ENCODE data around the gene GSTO1. TPM values are rescaled to one million over a fixed set of nuclear protein-coding genes. Genes with fewer than 3 reads are reported as not detected.
"Not testable (repeated sequence)": the region's sequence is repeated elsewhere in the genome, so short reads cannot be mapped to it uniquely, and the experiment has no call there.

GSTO1 gene
- total RNA-seq (2014; rRNA removed; shearing (Covaris generic)): 189 and 193 TPM in 2 replicates

DNA sequence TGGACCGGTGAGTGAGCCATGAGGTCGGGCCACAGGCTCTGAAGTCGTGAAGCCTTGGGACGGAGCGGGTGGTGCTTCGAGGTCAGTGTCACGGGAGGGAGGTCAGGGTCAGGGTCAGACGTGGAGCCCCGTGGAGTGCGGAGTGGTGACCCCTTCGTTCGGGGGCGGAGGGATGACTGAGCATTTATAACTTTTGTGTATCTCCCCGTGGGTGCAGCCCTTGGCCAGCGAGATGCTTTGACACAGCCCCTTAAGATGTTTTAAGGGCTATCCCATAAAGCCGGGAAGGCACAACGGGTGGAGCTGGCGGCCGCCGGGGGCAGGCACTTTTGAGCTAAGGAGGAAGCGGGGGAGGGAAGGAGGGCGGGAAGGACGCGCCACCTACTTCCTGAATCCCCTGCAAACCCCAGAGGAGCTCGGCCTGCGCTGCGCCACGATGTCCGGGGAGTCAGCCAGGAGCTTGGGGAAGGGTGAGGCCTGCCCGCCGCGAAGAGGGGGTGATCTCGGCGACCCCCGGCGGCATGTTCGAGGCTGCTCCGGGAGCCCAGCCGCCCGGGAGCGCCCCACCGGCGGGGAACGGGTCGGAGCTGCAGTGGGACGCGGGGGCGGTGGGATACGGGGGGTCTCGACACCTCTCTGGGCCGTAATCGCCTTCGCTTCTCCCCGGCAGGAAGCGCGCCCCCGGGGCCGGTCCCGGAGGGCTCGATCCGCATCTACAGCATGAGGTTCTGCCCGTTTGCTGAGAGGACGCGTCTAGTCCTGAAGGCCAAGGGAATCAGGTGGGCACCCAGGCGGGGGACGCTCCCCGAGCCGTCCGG lies at the start of gene GSTO1:
Gene GSTO1, plus strand, starts transcription at position 400 of the 818 bp plus-strand sequence. Its CDS starts 37 bp downstream, at position 437.
- DNase-seq (ENCODE audit: low read depth): peak; percentile 80

DNA sequence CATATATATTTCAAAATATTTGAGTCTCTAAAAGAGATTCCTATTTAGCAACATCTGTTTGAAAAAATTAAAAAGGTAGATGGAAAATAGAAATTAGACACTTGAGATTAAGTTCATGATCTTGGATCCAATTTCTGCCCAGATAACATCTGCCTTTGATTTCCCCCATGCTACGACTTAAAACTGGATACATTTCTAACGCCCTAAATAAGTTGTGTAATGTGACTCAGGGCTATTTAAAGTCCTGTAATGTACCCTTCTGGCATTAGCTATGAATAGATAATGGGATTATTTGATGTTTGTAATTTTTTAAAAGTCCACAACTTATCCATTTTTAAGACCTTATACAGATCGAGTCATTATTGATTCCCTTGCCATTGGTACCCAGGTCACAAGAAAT lies 46.0 kb upstream of the GSTO1 start:
- DNase-seq (ENCODE audit: low read depth): no peak

DNA sequence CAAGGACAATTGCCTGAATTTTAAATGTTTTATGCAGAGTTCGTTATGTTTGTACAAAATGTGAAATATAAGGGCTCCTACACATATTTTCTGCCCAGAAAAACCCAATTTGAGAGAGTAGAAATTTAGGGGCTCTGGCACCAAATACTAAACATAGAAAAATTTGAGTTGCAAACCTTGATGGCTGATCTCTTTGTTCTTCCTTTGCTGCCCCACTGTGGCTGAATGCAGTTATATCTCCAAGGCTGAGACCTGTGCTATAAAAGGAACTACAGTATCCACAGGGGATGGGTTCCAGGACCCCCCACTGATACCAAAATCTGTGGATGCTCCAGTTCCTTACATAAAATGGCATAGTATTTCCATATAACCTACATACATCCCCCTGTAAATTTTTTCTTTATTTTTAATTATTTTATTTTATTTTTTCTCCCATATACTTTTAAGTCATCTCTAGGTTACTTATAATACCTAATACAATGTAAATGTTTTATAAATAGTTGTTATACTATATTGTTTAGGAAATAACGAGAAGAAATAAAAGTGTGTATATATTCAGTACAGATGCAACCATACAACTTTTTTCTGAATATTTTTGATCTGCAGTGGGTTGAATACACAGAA lies 45.0 kb upstream of the GSTO1 start:
- peak; percentile 40 for DNase-seq (ENCODE audit: low read depth)

DNA sequence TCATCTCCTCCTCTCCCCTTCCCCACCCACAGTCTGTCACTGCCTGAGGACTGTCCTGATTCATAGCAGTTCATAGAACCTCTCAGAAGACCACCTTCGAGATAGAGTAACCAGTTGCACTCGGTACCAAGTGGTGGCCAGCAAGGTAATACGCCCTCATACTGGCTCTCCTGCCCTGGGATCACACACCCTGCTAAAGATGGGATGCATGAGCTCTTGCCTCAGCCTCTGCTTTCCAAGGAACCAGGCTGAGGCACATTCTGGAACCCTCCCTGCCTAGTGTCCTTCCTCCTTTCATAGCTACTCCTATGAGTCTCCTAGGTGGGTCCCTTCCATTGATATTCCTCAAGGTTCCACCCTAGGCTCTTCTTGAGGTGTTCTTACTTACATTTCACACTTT lies 38.1 kb upstream of the GSTO1 start:
- no peak for DNase-seq (ENCODE audit: low read depth)

DNA sequence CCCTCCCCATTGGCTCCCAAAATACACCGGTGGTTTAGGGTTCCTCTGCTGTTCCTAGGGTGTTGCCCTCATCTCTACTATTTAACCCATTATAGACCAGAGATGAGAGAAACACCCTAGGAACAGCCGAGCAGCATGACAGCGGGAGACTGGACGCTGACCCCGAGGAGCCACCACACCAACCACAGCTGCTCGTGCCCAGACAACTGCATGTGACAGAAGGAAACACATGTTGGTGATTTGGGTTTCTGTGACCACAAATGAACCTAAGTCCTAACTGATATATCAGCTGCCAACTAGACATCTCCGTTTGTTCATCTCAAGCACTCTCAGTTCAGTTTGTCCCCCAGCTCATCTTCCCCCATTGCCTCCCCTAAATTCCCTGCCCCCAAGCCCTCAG lies 35.9 kb upstream of the GSTO1 start:
- no peak for DNase-seq (ENCODE audit: low read depth)

DNA sequence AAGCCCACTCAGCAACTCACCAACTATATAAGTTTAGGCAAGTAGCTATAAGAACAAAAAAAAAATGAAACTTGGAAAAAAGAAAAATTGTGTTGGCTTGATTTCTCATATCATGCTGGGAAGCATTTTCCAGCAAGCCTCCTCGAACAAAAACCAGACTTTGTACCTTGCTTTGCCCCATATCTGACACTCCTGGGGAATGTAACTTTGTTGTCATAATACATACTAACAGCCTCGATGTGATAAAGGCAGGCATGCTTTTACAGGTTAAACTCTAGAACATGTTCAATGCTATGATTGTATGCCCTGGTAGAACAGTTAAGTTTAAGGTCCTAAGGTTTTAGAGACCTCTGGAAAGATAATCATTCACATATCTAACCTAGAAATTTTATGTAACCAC lies 34.2 kb upstream of the GSTO1 start:
- no peak for DNase-seq (ENCODE audit: low read depth)

DNA sequence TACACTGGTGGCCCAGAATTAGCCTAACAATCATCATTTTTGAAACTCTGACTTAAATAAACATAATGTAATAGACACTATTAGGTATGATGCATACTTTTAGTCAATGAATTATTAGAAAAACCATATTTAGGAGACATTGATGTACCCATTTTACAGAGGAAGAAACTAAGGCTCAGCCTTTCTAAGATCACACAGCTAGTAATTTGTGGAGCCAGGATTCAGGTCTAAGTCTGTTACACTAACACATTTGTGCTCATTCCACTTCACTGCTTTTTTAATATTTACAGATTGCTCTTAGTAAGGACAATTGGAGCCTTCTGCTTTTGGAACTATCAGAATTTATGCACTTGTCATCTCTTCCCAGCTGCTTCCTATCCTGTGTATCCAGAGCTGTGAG lies 31.4 kb upstream of the GSTO1 start:
- no peak for DNase-seq (ENCODE audit: low read depth)

DNA sequence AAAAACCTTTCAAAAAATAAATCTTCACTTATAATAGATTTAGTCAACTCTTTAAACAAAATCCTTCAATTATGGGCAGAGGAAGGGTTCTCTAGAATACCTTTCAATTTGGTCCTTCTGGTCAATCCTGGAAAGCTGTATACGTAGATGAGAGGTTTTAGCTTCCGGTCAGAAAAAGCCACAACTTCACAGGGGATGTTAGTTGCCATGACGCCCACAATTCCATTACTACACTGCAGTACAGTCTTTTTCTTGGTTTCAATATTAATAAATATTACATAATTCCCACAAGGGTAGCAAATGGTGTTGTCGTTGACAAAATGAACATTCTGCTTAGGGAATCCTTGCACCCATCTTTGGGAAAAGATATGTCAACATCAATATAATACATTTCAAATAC lies 24.2 kb upstream of the GSTO1 start:
- no peak for DNase-seq (ENCODE audit: low read depth)

DNA sequence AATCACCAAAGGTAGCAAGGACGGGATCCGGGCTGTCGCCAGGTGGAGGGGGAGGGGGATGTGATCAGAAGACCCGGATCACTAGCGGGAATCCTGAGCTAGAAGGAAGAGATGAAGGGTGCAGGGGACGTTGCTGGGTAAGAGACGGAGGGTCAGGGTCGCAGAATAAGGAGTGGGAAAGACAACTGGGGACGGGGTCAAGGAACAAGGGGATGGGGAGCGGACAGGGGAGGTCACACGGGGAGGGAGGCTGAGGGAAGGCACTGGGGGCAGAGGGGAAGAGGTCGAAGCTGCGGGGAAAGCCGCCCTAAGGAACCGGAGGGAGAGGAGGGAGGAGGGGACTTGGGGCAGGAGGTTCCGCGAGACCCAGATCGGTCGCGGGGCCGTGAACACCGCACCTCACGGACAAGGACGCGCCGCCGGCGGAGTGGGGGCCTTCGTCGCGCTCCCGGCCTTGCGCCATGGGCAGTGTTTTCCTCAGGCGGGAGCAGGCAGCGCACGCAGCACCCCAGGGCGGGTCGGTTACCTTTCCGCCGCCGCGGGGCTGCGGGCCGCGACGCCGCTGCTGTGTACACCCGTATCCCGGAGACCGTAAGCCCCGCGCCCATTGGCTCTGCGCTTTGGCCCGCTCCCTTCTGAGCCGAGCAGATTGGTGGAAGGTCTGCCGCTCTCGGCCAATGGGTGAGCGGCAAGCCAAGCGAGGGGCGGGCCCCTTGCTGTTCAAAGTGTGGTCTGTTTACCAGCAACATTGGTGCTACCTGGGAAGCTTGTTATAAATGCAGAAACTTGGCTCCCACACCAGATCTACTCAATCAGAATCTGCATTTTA lies 22.7 kb upstream of the GSTO1 start, which contains the start of gene CFAP43:
Gene CFAP43, minus strand, starts transcription at position 581 of the 829 bp plus-strand sequence. Its CDS starts 118 bp downstream, at position 463.
- DNase-seq (ENCODE audit: low read depth): peak; percentile 92

DNA sequence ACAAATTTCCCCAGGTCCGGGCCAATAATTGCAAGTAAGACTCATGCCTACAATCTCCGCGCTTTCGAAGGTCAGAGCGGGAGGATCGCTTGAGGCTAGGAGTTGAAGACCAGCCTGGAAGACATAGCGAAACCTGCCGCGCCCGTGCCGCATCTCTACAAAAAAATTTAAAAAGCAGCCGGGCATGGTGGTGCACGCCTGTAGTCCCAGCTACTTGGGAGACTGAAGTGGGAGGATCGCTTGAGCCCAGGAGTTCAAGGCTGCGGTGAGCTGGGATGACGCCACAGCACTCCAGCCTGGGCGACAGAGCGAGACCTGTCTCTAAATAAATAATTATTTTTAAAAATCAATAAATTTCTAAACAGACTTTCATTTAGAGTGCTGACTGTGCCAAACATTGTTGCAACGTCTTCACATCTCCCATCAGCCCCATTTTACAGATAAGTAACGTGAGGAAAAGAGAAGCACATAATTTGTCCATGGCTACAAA lies 22.0 kb upstream of the GSTO1 start:
- no peak for DNase-seq (ENCODE audit: low read depth)

DNA sequence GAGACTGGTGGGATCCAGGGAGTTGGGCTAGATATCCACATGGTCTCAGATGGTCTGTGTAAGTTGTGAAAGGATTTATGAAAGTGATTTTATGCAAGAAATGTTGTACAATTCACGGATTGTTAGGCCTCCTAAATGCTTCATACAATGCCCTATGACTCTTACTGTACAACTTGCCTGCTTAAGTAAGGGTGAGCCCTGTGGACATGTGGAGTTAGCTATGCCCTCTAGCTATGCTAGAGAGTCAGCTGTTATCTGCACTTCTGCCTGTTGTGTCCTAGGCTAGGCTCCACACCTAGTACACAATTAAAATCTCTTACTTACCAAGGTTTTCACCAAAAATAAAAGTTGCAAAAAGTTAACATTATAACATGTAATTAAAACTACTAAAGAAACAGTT lies 20.9 kb upstream of the GSTO1 start:
- no peak for DNase-seq (ENCODE audit: low read depth)

DNA sequence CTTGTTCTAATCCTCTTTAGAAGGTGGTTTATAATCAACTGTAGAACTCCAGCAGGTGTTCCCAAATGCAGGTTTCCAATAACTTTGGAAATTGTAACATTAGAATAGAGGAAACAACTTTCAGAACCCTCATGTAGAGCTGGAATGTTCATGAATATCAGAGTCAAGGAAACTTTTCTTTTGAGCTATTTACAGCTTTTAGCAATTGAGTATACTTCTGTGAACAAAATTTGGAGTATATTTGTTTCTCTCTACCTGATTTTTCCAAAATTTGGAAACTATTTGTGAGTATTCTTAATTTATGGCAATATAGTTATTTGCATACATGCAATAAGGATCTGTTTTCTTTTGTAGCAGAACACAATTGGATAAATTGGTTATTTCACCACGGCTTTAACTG lies 19.8 kb upstream of the GSTO1 start:
- DNase-seq (ENCODE audit: low read depth): no peak

DNA sequence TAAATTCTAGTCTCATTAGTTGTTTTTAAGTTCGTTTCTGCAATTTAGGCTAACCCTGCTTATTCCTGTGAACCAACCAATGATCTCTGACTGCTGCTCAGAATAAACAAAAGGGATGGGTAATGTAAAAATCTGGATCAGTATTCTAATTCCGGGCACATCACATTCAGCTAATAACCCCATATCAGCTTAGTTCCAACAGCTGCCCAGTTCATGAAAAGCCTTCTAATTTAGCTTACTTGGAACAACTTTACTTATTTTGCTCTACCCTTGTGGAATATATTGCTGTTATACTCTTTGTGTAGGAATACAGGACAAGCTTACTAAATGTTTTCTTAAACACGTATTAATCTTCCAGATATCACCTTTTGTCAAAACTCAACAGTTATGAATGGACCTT lies 18.9 kb upstream of the GSTO1 start:
- no peak for DNase-seq (ENCODE audit: low read depth)

DNA sequence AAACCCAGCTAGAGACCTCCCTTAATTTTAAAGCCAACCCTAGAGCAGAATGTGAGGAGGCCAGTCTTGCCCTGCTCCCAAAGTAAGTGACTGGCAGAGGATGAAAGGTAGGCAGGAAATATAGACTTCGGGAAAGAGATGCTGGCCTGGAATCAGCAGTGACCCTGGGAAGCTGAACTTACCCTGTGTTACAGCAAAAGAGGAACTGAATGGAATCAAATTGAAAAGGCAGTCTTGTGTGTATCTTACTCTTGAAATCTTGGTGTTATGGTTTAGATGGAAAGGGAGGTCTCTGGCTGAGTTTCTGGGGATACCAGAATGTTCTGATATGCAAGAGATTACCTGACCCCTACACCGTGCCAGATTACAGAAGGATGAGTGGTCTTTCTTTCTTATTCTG lies 14.6 kb upstream of the GSTO1 start:
- DNase-seq (ENCODE audit: low read depth): no peak

DNA sequence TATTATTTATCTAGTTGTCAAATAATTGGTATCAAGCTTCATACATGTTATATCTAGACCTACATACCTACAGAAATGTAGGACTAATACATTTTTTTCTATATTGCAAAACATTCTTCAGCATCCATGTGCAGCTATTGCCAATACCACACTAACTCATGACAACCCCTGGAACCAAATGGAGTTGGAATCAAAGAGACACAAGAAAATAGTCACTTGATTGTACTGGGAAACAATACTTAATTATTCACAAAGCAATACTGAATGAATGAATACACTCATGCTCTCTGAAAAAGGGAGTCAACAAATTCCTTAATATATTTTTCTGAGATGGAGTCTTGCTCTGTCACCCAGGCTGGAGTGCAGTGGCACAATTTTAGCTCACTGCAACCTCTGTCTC lies 12.1 kb upstream of the GSTO1 start:
- DNase-seq (ENCODE audit: low read depth): no peak

DNA sequence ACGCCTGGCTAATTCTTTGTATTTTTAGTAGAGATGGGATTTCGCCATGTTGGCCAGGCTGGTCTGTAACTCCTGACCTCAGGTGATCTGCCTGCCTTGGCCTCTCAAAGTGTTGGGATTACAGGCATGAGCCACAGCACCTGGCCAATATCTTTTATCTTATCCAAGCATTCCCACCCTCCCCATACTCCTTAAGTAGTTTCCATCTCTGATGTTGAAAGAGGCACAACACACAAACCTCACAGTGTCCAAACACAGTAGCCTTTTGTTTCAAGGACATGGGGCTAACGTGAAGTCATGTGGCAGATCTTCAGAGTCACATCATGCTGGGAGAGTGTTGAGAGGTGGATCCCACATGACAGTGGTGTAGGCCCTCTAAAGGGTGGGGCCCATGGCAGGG lies 11.7 kb upstream of the GSTO1 start:
- not testable (repeated sequence) for DNase-seq (ENCODE audit: low read depth)

DNA sequence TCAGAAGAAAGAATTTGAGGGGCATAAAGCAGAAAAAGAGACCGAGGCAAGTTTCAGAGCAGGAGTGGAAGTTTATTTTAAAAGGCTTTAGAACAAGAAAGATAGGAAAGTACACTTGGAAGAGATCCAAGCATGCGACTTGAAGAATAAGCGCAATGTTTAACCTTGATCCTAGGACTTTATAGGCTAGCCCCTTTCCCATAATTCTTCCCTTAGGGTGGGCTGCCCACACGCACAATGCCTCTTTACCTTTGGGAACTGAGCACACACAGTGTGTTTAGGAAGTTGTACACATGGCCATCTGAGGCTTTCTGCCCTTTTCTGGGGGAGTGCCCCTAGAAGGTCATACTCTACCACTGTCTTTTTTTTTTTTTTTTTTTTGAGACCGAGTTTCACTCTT lies 11.2 kb upstream of the GSTO1 start:
- no peak for DNase-seq (ENCODE audit: low read depth)

DNA sequence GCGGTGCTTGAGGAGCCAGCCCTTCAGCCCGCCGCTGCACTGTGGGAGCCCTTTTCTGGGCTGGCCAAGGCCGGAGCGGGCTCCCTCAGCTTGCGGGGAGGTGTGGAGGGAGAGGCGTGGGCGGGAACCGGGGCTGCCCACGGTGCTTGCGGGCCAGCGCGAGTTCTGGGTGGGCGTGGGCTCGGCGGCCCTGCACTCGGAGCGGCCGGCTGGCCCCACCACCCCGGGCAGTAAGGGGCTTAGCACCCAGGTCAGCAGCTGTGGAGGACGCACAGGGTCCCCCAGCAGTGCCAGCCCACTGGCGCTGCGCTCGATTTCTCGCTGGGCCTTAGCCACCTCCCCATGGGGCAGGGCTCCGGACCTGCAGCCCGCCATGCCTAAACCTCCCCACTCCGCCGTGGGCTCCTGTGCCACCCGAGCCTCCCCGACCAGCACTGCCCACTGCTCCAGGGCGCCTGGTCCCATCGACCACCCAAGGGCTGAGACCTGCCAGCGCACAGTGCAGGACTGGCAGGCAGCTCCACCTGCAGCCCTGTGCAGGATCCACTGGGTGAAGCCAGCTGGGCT lies 9.5 kb upstream of the GSTO1 start:
- no peak for DNase-seq (ENCODE audit: low read depth)

DNA sequence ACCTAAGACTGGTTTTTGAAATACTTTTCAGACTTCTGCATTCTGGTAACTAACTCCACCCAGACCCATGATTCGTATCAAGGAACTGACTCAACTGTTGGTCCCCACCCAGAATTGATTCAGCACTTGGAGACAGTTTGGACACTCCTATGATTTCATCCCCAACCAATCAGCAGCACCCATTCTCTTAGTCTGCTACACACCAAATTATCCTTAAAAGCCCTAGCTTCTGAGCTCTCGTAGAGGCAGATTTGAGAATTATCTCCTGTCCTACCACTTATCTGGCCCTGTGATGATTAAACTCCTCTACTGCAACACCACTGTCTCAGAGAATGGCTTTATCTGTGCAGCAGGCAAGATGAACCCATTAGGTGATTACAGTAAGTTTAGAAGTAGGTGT lies 7.7 kb upstream of the GSTO1 start:
- peak; percentile 48 for DNase-seq (ENCODE audit: low read depth)

DNA sequence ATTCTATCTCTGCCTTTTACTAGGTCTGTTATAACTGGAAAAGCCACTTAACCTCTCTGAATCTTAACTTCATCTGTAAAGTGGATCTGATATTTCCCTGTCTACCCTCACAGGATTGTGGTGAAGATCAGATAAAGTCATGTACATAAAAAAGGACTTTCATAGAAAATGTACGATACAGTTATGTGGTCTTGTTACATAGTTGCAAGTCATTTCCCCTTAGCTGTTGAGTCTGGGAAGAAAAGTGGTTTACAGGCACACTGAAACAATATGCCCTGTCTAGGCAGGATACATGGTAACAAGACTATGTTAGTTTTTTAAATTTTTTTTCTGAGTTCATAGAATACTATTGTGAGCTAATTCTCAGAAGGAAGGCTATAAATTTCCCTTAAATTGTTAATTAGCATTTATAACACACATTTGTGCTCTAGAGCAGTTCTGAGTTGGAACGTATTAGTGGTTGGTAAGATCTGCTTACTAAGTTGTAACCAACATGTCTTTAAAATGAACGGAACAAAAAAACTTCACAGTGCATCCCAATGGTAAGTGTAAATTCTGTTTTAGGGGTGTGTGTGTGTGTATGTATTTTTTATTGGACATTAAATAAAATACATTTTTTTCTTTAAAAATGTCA lies 7.1 kb upstream of the GSTO1 start:
- no peak for DNase-seq (ENCODE audit: low read depth)

DNA sequence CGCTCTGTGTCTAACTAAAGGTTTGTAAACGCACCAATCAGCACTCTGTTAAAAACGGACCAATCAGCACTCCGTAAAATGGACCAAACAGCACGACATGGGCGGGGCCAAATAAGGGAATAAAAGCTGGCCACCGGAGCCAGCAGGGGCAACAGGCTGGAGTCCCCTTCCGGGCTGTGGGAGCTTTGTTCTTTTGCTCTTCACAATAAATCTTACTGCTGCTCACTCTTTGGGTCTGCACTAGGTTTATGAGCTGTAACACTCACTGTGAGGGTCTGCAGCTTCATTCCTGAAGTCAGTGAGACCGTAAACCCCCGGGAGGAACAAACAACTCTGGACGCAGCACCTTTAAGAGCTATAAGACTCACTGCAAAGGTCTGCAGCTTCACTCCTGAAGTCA lies 5.8 kb upstream of the GSTO1 start:
- not testable (repeated sequence) for DNase-seq (ENCODE audit: low read depth)
